HCT116 (cell line): Measurements from ENCODE around the gene SLC25A21. TPM values are rescaled to one million over a fixed set of nuclear protein-coding genes. Genes with fewer than 3 reads are reported as not detected.

Source experiments
- ATAC-seq: fragments of 200-7000 bp; cut with Tn5 transposase; 2 replicates; pipeline ENCODE4 v1.9.1; 2020; ENCODE audit warnings: mild to moderate bottlenecking, moderate library complexity
- BruUV-seq: library from RNA; stranded (reverse); fragments of 400-500 nt; replicated peaks from 2 replicates; lab custom pipeline; 2021; lab: Mats Ljungman, UMichigan
- CTCF ChIA-PET: fragments of 300-600 bp; sonication (Branson Sonifier 250); formaldehyde crosslinking; loops from one replicate; lab custom pipeline; 2021; ENCODE audit warnings: antibody characterized with exemption; lab: Charles Lee
- POLR2A ChIA-PET: fragments of 300-600, 350-600 bp; sonication (Branson Sonifier 250); formaldehyde crosslinking; loops from one replicate; lab custom pipeline; 2021; ENCODE audit warnings: antibody characterized with exemption; lab: Charles Lee
- RAD21 ChIA-PET, 2 experiments: fragments of 300-600 bp; sonication (Branson Sonifier 250); formaldehyde crosslinking; loops; one replicate each; lab custom pipeline; 2023; ENCODE audit warnings: low total read pairs in 2 of 2; ENCODE audit not compliant: uncharacterized antibody in 2 of 2, unreplicated experiment in 2 of 2, low non-redundant PET in 1 of 2; lab: Charles Lee
- DNase-seq: peaks from one replicate; pipeline ENCODE4 v3.0.0-alpha.2; 2010; ENCODE audit warnings: low read depth, low spot score
- H2AFZ ChIP-seq: fragments of 200-600 bp; shearing (Covaris generic), sonication (generic); 2 replicates; pipeline ENCODE4 v1.6.1; 2017; ENCODE audit warnings: low read depth, mixed run types, mixed read lengths, antibody characterized with exemption, low read length; ENCODE audit not compliant: poor library complexity, severe bottlenecking
- H3K27ac ChIP-seq: 2 replicates; pipeline ENCODE4 v1.5.1; 2012; ENCODE audit warnings: low read depth, low read length
- H3K27me3 ChIP-seq: fragments of 200-600 bp; sonication (generic); 2 replicates; pipeline ENCODE4 v1.6.1; 2016; ENCODE audit warnings: mixed run types, low read length, mixed read lengths; ENCODE audit not compliant: insufficient read depth
- H3K36me3 ChIP-seq, 2 experiments: fragments of 200-500 bp in 1 of 2; fragments of 200-600 bp in 1 of 2; sonication (Bioruptor generic) in 1 of 2; sonication (generic) in 1 of 2; 2 replicates each; pipeline versions ENCODE4 v1.5.1 to v1.6.1; 2014 to 2016; ENCODE audit warnings: low read length in 2 of 2, inconsistent platforms in 1 of 2, mixed read lengths in 1 of 2, mixed run types in 1 of 2; ENCODE audit not compliant: insufficient read depth in 2 of 2, control insufficient read depth in 1 of 2
- H3K4me1 ChIP-seq, 2 experiments: fragments of 200-600 bp in 1 of 2; sonication (generic) in 1 of 2; 2 replicates each; pipeline versions ENCODE4 v1.5.1 to v1.6.1; 2012 to 2017; ENCODE audit warnings: low read length in 2 of 2, inconsistent platforms in 1 of 2, mild to moderate bottlenecking in 1 of 2, mixed read lengths in 1 of 2, mixed run types in 1 of 2, moderate library complexity in 1 of 2; ENCODE audit not compliant: insufficient read depth in 2 of 2, control insufficient read depth in 1 of 2
- H3K4me2 ChIP-seq: fragments of 200-600 bp; sonication (generic); 2 replicates; pipeline ENCODE4 v1.6.1; 2017; ENCODE audit warnings: mixed run types, low read length, mixed read lengths
- H3K4me3 ChIP-seq, 2 experiments: fragments of 200-600 bp in 1 of 2; sonication (generic) in 1 of 2; replicated peaks in 1 of 2; 2 replicates each; pipeline ENCODE4 v1.5.1; 2011 to 2016; ENCODE audit warnings: low read length in 2 of 2, control low read depth in 1 of 2, low read depth in 1 of 2, mild to moderate bottlenecking in 1 of 2, mixed read lengths in 1 of 2, mixed run types in 1 of 2
- H3K79me2 ChIP-seq: fragments of 200-600 bp; sonication (generic); 2 replicates; pipeline ENCODE4 v1.6.1; 2017; ENCODE audit warnings: mild to moderate bottlenecking, mixed run types, low read length, moderate library complexity, mixed read lengths; ENCODE audit not compliant: insufficient read depth
- H3K9ac ChIP-seq: fragments of 200-600 bp; sonication (generic); 2 replicates; pipeline ENCODE4 v1.6.1; 2016; ENCODE audit warnings: low read length, mixed read lengths
- H3K9me2 ChIP-seq: fragments of 200-600 bp; sonication (generic), shearing (Covaris generic); 2 replicates; pipeline ENCODE4 v1.6.1; 2017; ENCODE audit warnings: mixed run types, mild to moderate bottlenecking, moderate library complexity; ENCODE audit not compliant: insufficient read depth
- H3K9me3 ChIP-seq, 2 experiments: fragments of 200-500 bp in 1 of 2; fragments of 200-600 bp in 1 of 2; sonication (Bioruptor generic) in 1 of 2; sonication (generic) in 1 of 2; 2 replicates each; pipeline ENCODE4 v1.6.1; 2014 to 2017; ENCODE audit warnings: low read length in 2 of 2, mixed read lengths in 2 of 2, inconsistent platforms in 1 of 2, low read depth in 1 of 2, mild to moderate bottlenecking in 1 of 2, mixed run types in 1 of 2, moderate library complexity in 1 of 2; ENCODE audit not compliant: control insufficient read depth in 1 of 2, insufficient read depth in 1 of 2
- H4K20me1 ChIP-seq: fragments of 200-600 bp; sonication (generic), shearing (Covaris generic); 2 replicates; pipeline ENCODE4 v1.6.1; 2017; ENCODE audit warnings: mixed run types, mild to moderate bottlenecking, moderate library complexity; ENCODE audit not compliant: insufficient read depth
- CTCF ChIP-seq, 3 experiments: fragments of 200-600 bp in 1 of 3; sonication (generic) in 1 of 3; IDR thresholded peaks in 2 of 3; conservative IDR thresholded peaks in 1 of 3; 2 replicates each; pipeline ENCODE4 v1.5.1; 2012 to 2017; ENCODE audit warnings: low read depth in 2 of 3, low read length in 2 of 3, antibody characterized with exemption in 1 of 3, borderline replicate concordance in 1 of 3, control low read depth in 1 of 3, mild to moderate bottlenecking in 1 of 3, mixed read lengths in 1 of 3, mixed run types in 1 of 3, moderate library complexity in 1 of 3; ENCODE audit not compliant: insufficient read depth in 1 of 3
- EZH2 ChIP-seq: fragments of 200-600 bp; sonication (generic); IDR thresholded peaks from 2 replicates; pipeline ENCODE4 v1.6.1; 2017; ENCODE audit warnings: antibody characterized with exemption, mixed run types
- EZH2phosphoT487 ChIP-seq: fragments of 200-600 bp; IDR thresholded peaks from 2 replicates; pipeline ENCODE4 v1.6.1; 2018; ENCODE audit warnings: antibody characterized with exemption, borderline replicate concordance
- FOSL1 ChIP-seq: IDR thresholded peaks from 2 replicates; pipeline ENCODE4 v1.6.1; 2012; ENCODE audit warnings: low read depth
- MAX ChIP-seq: IDR thresholded peaks from 2 replicates; pipeline ENCODE4 v1.6.1; 2012
- POLR2A ChIP-seq: IDR thresholded peaks from 2 replicates; pipeline ENCODE4 v1.7.0; 2011; ENCODE audit warnings: borderline replicate concordance; ENCODE audit not compliant: insufficient read depth, insufficient read length; ENCODE audit errors: extremely low read depth
- POLR2AphosphoS5 ChIP-seq: IDR thresholded peaks from 2 replicates; pipeline ENCODE4 v1.6.1; 2011; ENCODE audit warnings: mild to moderate bottlenecking, low read depth, low read length, moderate library complexity
- SIN3A ChIP-seq: IDR thresholded peaks from 2 replicates; pipeline ENCODE4 v1.6.1; 2012; ENCODE audit warnings: low read depth
- SRF ChIP-seq: IDR thresholded peaks from 2 replicates; pipeline ENCODE4 v1.6.1; 2012; ENCODE audit warnings: low read depth
- TCF7L2 ChIP-seq: IDR thresholded peaks from 2 replicates; pipeline ENCODE4 v1.7.0; 2011; ENCODE audit warnings: borderline replicate concordance, inconsistent platforms; ENCODE audit not compliant: insufficient read depth, insufficient read length; ENCODE audit errors: extremely low read depth
- YY1 ChIP-seq: IDR thresholded peaks from 2 replicates; pipeline ENCODE4 v1.6.1; 2011; ENCODE audit warnings: low read length, low read depth, moderate library complexity, mild to moderate bottlenecking; ENCODE audit not compliant: insufficient replicate concordance; ENCODE audit errors: extremely low read depth
- ZFX ChIP-seq: fragments of 450-650 bp; IDR thresholded peaks from 2 replicates; pipeline ENCODE4 v1.6.1; 2017
- ZNF274 ChIP-seq: fragments of 200-500 bp; sonication (Bioruptor generic); IDR thresholded peaks from 2 replicates; pipeline ENCODE4 v1.6.1; 2014; ENCODE audit warnings: mild to moderate bottlenecking, low read depth, low read length, inconsistent platforms
- intact Hi-C: fragments of 100-400 bp; cut with micrococcal nuclease; formaldehyde crosslinking; loops from 2 replicates; pipeline ENCODE4 v1.10.0; 2022
- total RNA-seq: library from RNA; stranded (reverse); gene quantifications from one replicate; pipeline ENCODE4 v1.2.1, GENCODE V29; 2021; ENCODE audit not compliant: unreplicated experiment

SLC25A21 gene
- total RNA-seq, 1 experiment from 2014 or later, result 3.5 TPM

GRCh38 chr14:37201724-37202123 lies 29.3 kb upstream of the SLC25A21 start:
- Histone ChIP-seq H3K27ac (no peak overlapping the region), H3K9ac (no peak overlapping the region), H3K9me3 (peaks cover 11 to 12% of the 10 kb centered on the region in 2 experiments; a peak in 2 of 4 replicates), H3K4me2 (no peak overlapping the region), H3K79me2 (peaks cover 35% of the 10 kb centered on the region), H3K4me1 (peaks cover 7 to 32% of the 10 kb centered on the region in 2 experiments), H4K20me1 (no peaks in the 10 kb centered on the region; the same call in 1 of the 2 replicates), H3K36me3 (no peaks in the 10 kb centered on the region), H3K9me2 (no peaks in the 10 kb centered on the region), H3K27me3 (no peaks in the 10 kb centered on the region), H2AFZ (no peak overlapping the region), H3K4me3 (no peak overlapping the region)
- ChIA-PET CTCF (interaction anchor here (0.8 to 1.5 kb wide), 2 partner anchors 29 to 507 kb away, joined by 3 to 4 read pairs; no protein-coding TSS in a partner anchor), RAD21 (no interaction called here), POLR2A (interaction anchor here (1.4 kb wide), 1 partner anchor 30 kb away, joined by 3 read pairs; no protein-coding TSS in a partner anchor)
- DNase-seq (no peak), ATAC-seq (no peak)
- intact Hi-C loops, result no loop called here
- BruUV-seq, result no TSS peak
- TF ChIP-seq POLR2AphosphoS5 (no peak), MAX (no peak), ZFX (no peak), ZNF274 (no peak), SRF (no peak), POLR2A (no peak), CTCF (IDR thresholded peaks at IDR 0.05 in 2 of 3, conservative IDR thresholded peaks at IDR 0.05 in 1 of 3; ENCODE audit: borderline replicate concordance in 1 of 3, insufficient read depth in 1 of 3, low read depth in 2 of 3, low read length in 2 of 3) (no peak), EZH2phosphoT487 (no peak), SIN3A (no peak), FOSL1 (no peak), YY1 (no peak), EZH2 (no peak), TCF7L2 (no peak)
